Measurements from ENCODE around the gene RFC1.

GRCh38 chr4:39308611-39309010, 57.6 kb downstream of the RFC1 start:
- TF ChIP-seq CTCF (conservative IDR thresholded peaks at IDR 0.05) (no peak), EZH2 (IDR thresholded peaks at IDR 0.05; ENCODE audit: low read depth) (no peak)
